Mucosa of gallbladder (tissue), 1 donor: Measurements from ENCODE around the gene PGF. TPM values are rescaled to one million over a fixed set of nuclear protein-coding genes. Genes with fewer than 3 reads are reported as not detected.
A peak's percentile ranks its signal among the peaks of the same experiment; 100 is the strongest.

Experiments used
- DNase-seq: peaks from one replicate; pipeline ENCODE4 v3.0.0-alpha.2; 2020; ENCODE audit warnings: low spot score
- total RNA-seq: library from RNA; stranded (reverse); gene quantifications from one replicate; pipeline ENCODE4 v1.2.1, GENCODE V29; 2021
- donor health status: DM: no; HTN: no; CAD: no.

PGF gene
- total RNA-seq, 1 donor from 2014 or later: 4.6 TPM

- DNase-seq: no peak
Measured at GRCh38 chr14:74978416-74978947, 23.1 kb upstream of the PGF start.

DNA sequence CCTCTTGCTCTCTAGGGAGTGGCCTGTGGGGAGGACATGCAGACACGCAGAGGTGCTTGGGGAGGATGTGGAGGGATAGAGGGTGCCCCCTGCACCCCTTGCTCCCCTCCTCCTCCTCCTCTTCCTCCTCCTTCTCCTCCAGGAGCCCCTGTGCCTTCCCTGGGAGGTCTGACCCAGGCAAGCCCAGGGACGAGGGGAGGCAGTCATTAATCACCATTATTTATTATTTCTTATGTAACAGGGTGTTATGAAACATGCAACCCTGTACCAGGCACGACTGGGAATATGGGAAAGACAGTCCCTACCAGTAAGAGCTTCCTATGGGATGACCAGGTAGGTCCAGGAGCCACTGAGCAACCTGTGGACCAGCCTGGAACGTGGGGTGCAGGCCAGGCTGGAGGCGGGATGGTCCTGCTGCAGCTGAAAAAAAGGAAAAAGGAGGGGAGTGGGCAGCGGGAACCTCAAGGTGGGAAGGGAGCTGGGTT lies 22.5 kb upstream of the PGF start:
- DNase-seq: no peak

DNA sequence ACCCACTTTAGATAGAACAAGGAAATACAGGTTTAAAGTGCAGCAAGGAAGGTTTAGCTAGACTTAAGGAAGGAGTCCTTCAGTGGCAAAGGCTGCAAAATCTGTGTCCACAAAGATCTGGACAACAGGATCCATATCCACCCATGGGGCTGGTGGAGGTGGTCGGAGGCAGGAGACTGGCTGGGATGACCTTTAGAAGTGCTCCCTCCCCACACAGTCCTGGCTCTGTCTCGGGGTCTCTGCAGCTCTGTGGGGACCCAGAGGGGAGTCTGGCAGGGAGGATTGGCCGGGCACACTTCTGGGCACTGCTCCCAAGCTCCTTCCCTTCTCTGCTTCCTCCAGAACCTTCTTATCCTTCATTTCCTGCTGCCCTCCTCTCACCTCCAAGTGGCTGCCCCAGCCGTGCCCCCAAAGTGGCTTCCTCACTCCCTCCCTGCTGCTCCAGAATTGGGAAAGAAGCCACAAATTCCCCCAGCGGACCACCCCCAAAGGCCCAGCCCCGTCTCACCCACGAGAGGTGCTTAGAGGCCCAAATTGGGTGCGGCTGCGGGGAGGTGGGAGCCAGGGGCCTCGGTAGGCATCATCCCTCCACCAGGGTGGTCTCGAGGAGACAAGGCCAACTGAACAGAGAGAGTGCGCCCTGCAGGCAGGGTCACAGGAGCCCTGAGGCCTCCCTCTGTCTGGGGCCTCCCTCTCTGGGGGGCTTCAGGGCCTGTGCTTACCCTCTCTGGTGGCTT lies 21.9 kb upstream of the PGF start:
- DNase-seq: no peak

- DNase-seq: no peak
Measured at GRCh38 chr14:74976264-74977113, 21.1 kb upstream of the PGF start.

DNA sequence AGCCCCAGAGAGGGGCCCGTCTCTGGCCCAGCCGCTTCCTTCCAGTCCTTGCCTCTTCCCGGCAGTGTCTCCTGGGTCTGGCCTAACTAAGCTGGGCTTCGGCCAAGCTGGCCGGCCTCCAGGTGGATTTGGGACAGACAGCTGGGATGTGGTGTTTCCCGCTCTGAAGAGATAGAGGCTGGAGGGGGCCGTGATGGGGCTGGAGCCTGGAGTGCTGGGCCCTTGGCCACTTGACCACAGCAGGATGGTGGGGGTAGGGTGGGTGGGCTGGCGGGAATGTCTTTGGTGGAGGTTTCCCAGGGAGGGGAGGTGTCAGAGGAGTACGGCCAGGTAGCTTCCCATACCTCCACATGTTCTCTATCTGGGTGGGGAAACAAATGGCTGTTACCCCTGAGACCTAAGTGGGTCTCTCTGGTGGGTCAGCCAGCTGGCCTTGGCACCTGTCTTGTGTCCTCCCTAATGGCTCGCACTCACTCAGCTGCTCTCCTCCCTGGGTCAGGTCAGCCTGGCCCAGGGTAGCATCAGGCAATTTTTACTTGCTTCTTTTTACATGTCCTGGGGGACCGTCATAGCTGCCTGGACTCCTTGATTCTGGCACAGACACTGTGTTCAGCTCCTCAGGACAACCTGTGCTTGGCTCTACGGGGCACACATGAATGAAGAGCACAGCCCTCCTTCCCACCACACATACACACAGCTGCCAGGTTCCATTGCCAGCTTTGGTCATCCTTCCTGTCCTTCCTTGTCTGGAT lies 19.8 kb upstream of the PGF start:
- DNase-seq: peak; percentile 40

DNA sequence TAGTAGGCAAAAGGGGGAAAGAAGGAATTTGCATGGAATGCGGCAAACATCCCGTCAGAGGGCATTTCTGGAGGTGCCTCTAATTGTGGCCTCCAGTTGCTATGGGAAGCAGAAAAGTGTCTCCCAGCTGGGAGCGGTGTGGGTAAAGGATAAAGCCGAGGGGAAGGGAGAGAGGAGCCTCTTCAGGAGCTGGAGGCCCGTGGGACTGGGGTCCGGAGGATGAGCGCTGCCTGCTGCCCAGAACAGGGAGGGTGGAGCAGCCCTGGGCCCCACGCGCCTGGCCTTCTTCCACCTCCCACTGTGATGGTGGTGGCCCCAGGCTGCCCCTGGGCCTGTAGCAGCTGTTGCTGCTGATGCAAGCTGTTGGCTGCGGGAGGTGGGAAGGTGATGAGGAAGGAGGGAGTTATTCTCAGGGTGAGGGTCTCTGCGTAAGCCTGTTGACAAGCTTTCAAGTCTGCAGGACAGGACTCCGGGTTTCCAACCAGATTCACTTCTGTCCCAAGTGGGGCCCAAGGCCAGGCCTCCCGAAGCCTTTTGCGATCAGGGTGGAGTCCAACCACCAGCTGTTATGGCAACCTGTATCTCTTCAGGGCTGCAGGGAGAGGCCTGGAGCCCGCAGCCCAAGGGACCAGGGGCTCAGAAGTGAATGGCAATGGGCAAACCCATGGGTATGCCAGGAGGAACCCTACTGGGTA lies 19.1 kb upstream of the PGF start:
- no peak for DNase-seq

- no peak for DNase-seq
Measured at GRCh38 chr14:74973905-74974363, 18.5 kb upstream of the PGF start.

DNA sequence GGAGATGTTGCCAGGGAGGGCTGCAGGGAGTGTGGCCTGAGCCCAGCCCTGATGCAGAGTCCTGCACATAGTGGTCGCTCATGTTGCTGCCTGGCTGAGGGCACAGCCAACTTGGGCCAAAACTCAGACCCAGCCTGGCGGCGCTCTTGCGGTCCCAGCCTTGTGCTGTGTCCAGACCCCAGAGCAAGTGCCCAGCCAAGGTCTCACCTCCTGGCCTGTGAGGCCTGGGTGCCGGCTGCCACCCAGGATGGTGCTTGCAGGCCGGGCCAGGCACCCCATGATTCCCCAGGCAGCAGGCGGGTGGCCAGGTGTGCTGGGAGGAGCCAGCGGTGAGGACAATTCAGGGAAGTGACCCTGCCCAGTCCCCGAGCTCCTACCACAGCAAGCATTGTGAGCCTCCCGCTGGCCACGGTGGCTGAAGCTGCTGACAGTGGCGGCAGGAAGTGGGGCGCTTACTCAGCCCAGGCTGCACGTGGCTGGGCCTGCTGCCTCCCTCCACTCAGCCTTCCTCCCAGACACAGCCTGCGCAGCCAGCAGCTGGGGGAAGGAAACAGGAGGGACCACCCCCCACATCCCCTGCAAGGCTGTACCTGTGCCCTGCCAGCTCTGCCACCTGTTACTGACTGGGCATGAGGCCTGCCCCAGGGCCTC lies 17.7 kb upstream of the PGF start:
- peak; percentile 41 for DNase-seq

- DNase-seq: no peak
Measured at GRCh38 chr14:74968811-74969210, 13.4 kb upstream of the PGF start.

DNA sequence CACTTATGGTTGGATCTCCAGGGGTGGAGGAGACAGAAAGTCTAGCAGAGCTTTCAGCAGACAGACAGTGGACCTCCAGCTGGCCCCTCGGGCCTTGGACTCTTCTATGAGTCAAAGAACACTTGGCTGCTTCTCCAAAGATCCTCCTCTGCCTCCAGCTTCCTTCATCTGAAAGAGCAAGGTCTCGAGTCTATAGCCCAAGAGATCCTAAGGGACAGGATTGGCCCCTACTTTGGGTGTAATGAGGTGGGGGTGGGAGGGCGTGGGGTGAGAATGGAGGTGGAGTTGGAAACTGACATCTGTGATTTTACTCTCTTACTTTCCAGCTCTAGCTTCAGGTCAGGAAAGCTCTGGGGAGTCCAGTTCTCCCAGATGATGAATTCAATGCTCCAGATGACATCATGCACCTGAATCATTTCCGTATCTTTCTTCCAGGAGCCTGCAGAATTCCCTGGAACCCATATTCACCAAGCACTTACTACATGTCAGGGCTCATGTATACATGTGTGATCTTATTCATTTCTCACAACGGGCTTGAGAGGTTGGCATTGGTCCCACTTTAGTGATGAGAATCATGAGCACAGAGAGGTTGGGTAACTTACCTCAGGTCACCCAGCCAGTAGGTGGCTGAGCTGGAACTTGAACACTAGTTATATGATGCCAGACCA lies 10.2 kb upstream of the PGF start:
- no peak for DNase-seq

GRCh38 chr14:74964787-74965485 lies 9.5 kb upstream of the PGF start:
- DNase-seq: no peak

- DNase-seq: no peak
Measured at GRCh38 chr14:74963705-74964271, 8.4 kb upstream of the PGF start.

GRCh38 chr14:74963178-74963704 lies 7.8 kb upstream of the PGF start:
- no peak for DNase-seq

DNA sequence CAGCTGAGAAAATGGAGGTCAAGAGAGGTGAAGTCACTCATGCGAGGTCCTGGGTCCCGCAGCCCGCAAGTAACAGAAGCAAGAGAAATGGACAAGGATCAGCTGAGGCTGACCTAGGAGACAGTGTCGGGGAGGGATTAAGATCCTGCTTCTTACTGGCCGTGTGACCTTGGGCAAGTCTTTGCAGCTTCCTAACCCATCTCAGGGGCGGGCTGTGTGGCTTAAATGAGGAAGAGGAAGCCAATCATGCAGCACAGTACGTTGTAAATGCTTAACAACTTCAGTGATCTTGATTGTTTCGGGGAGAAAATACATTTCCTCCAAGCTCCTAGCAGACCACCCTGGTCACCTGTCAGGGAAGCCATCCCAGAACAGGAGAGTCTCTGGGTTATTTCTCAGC lies 7.1 kb upstream of the PGF start:
- DNase-seq: no peak

- DNase-seq: no peak
Measured at GRCh38 chr14:74962046-74962445, 6.6 kb upstream of the PGF start.

GRCh38 chr14:74961238-74961911 lies 6.0 kb upstream of the PGF start:
- DNase-seq: no peak

DNA sequence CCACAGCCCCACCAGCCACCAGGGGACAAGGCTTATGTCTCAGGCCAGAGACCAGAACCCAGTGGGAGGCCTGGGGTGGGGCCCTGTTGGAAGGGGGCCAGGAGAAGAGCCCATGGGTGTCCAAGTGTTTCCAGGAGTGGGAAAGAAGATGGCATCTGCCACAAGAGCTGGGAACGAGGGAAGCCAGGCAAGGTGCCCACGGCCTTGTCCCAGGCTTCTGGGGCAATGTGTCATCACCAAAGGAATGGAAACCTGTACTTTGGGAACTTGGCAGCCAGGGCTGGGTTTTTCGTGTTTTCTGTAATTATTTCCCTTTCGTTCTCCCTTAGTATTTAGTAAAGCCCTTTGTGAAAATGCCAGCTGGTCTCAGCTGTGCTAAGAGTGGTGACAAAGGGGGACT lies 5.3 kb upstream of the PGF start:
- no peak for DNase-seq

- DNase-seq: no peak
Measured at GRCh38 chr14:74959596-74960180, 4.3 kb upstream of the PGF start.
